HG03571 (cell line): Measurements from ENCODE around the gene RBM3.
"Not testable (repeated sequence)": the region's sequence is repeated elsewhere in the genome, so short reads cannot be mapped to it uniquely, and the experiment has no call there.

Experiments
- ATAC-seq: cut with Tn5 transposase; IDR thresholded peaks from one replicate; pipeline ENCODE4 v1.9.1; 2021; ENCODE audit not compliant: unreplicated experiment

RBM3 gene

DNA sequence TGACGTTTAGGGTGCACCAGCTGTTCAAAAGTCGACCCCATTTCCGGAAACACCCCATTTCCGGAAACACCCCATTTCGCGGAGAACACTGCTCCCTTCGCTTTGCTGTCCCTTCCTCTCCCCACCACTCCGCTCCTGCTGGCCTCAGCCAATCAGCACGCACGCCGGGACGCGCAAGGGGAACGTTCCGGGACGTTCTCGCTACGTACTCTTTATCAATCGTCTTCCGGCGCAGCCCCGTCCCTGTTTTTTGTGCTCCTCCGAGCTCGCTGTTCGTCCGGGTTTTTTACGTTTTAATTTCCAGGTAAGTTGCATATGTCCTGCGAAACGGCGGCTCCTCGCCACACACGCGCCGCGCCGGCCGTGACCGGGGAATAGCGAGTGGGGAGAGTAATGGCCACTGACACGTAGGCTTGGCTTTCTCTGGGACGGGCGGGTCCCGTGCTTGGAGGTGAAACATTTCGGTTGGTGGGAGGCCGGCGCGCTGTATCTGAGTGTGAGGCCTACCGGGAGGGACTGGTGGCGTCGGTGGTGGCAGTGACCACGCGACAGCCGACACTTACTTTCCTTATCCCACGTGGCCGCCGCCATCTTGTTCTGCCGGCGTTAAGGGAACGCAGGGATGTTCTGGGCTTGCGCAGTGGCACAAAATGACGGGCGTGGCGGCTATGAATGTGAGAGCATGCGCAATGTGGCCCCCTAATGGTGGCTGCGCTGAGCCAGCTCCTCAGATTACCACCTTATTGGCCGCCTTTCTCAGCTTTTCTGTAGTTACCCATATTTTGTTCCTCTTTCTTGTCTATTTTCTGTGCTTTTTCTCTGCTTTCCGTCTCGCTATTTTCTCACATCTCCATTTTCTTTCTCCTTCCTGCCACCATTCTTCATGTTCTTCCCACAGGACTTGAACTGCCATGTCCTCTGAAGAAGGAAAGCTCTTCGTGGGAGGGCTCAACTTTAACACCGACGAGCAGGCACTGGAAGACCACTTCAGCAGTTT, at the start of gene RBM3:
RBM3 (plus strand) TSS at position 215 of the 997 bp plus-strand sequence; CDS start at position 912, 697 bp downstream.
- peak; percentile 72 for ATAC-seq

DNA sequence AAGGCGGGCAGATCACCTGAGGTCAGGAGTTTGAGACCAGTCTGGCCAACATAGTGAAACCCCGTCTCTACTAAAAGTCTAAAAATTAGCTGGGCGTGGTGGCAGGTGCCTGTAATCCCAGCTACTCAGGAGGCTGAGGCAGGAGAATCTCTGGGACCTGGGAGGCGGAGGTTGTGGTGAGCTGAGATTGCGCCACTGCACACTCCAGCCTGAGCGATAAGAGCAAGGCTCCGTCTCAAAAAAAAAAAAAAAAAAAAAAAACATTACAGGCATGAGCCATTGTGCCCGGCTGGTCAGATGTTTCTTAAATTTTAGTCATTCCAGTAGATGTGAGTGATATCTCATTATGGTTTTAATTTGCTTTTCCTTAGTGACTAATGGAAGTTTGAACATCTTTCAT, 48.4 kb upstream of the RBM3 start:
- not testable (repeated sequence) for ATAC-seq

DNA sequence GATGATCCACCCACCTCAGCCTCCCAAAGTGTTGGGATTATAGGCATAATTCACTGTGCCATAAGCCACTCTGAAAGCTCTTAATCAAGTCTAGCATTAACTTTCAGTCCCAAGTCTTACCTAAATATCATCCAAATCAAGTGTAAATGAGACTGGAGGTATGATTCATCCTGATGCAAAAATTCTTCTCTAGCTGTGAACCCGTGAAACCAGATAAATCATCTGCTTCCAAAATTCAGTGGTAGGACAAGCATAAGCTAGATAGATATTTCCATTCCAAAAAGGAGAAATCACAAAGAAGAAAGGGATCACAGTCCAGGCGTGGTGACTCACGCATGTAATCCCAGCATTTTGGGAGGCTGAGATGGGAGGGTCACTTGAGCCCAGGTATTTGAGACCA, 43.5 kb upstream of the RBM3 start:
- no peak for ATAC-seq

DNA sequence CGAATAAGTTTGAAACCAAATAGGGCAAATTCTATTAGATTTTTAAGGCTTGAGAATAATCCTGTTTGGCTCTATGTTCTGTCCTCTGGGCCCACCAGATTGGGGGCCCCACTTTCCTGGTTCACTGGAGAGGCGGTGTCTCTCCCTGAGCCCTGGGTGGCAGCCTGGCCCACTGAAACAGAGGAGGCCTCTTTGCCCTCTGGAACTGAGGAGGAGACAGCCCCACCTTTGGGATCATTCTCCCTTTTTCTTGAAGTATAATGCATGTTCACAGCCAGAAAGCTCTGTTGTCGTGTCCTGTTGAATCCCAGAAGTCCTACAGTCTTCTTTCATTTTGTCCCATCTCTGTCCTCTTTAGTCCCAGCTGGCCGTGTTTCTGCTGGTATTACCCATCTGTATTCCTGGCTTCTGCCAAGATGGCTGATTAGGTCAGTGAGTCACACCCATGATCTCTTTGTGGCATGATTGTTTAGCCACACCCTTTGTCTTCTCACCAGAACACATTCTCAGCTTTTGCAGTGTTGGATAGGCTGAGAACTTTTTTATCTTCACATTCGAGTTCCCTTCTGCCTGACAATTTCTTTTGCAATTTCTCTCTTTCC, 42.8 kb upstream of the RBM3 start:
- ATAC-seq: no peak

DNA sequence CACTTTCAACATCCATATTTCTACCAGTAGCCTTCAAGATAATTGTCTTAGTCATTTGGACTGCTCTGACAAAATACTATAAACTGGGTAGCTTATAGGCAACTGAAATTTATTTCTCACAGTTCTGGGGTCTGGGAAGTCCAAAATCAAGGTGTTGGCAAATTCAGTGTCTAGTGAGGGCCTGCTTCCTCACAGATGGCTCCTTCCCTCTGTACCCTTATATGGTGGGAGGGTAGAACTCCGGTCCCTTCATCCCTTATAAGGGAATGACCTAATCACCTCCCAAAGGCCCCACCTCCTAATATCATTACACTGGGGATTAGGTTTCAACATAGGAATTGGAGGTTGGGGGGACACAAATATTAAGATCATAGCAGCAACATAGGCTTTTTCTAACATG, 42.1 kb upstream of the RBM3 start:
- ATAC-seq: no peak

DNA sequence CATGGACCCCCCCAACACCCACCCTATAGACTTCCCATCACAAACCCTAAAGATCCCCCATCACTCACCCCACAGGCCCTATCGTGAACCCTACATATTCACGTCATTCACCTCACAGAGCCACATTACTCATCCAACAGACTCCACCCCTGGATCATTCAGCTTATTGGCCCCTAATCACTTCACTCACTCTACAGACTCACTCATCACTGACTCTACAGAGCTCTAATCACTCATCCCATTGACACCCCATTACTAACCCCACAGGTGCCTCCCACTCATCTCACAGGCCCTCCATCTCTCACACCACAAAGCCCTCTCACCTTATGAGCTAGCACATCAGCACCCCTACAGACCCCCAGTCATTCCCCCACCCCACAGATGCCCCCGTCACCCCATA, 41.1 kb upstream of the RBM3 start:
- no peak for ATAC-seq

DNA sequence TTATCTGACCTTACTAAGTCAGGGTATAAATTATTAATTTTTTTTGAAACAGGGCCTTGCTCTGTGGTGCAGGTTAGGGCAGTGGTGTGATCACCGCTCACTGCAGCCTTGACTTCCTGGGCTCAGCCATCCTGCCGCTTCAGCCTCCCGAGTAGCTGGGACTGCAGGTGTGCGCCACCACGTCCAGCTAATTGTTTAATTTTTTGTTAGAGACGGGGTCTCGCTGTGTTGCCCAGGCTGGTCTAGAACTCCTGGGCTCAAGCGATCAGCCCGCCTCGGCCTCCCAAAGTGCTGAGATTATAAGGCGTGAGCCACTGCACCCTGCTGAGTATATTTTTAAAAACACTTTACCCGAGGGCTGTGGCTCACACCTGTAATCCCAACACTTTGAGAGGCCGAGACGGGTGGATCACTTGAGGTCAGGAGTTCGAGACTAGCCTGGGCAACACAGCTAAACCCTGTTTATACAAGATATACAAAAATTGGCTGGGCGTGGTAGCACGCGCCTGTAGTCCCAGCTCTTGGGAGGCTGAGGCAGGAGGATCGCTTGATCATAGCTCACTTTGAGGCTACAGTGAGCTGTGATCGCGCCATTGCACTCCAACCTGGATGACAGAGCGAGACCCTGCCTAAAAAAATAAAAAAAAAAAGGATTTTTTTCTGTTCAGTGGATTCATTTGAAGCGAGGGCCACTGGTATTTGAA, 35.5 kb upstream of the RBM3 start:
- no peak for ATAC-seq

DNA sequence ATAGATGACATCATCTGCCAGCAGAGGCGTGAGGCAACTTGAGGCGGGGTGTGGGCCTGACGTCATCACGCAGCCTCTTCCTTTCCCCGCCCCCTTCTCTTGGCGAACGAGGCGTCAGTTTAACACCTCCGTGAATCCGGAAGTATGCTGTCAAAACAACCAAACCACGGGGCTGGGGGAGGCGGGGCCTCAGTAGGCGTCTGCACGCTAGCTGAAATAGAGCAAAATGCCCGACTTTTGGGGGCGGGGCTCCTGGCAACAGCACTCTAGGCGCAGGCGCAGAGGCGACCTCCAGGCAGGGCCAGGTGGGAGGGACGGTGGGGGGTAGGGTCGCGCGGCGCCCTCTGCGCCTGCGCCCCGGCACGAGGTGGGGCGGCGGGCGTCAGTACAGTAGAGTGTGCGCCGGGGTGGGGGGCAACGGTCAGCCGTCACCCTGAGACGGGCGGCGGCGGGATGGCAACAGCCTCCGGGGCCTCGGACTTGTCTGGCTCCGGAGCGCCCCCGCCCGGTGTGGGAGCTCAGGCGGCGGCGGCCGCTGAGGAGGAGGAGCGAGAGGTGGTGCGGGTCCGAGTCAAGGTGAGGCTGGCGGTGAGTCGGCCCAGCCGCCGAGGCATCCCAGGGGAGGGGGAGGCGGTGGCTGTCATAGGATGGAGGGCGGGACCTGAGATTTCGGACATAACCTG, 34.8 kb upstream of the RBM3 start, which contains the start of gene TBC1D25:
TBC1D25 (plus strand) TSS at position 370 of the 683 bp plus-strand sequence; CDS start at position 454, 84 bp downstream.
- ATAC-seq: peak; percentile 81

DNA sequence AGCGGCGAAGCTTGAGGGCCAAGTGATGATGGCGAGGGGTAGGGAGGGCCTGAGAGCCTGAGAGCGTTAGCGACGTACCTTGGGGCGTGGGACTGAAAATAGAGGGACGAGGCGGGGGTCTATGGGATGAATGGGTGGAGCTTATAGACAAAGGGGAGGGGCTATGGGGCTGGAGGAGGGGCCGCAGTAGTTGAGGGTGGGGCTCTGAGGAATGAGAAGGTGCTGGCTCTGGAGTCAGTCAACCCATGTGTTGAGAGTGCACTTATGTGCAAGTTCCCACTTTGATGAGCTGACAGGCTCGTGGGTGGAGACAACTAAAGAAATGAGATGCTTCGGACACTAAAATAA, 34.3 kb upstream of the RBM3 start:
- ATAC-seq: peak; percentile 19

DNA sequence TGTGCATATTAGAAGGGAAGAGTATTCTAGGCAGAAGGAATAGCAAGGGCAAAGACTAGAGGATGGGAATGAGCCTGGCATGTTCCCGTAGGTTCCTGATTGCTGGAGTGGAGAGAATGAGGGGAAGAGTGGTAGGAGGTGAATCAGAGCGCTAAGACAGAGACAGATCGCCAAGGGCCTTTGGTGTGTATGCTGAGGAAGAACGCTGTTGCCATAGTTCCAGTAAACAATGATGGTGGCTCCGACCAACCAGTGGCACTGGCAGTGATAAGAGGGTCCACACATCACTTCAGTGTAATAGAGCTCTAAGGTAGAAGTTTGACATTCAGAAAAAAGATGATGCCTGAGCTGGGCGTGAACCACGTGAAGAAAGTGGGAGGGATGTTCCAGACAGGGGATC, 33.8 kb upstream of the RBM3 start:
- ATAC-seq: no peak

DNA sequence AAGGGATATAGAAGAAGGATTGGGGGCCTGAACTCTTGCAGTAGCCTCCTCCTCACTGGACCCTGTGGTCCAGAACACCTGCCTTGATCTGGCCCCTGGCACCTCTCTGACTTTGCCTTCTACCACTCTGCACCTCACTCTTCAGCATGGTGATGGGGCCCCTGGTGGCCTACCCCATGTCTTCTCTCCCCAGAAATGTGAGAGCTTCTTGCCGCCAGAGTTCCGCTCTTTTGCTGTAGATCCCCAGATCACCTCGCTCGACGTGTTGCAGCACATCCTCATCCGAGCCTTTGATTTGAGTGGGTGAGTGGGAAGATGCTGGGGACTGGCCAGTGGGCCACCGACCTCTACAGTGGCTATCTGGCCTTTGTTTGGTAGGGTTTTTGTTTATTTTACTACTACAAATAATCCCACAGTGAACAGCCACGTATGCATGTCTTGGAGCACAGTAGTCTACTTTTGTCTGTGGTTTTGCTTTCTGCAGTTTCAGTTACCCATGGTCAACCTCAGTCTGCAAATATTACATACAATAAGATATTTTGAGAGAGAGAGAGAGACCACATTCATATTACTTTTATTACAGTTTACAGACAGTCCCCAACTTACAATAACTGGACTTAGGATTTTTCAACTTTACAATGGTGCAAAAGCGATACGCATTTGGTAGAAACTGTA, 33.0 kb upstream of the RBM3 start:
- no peak for ATAC-seq

DNA sequence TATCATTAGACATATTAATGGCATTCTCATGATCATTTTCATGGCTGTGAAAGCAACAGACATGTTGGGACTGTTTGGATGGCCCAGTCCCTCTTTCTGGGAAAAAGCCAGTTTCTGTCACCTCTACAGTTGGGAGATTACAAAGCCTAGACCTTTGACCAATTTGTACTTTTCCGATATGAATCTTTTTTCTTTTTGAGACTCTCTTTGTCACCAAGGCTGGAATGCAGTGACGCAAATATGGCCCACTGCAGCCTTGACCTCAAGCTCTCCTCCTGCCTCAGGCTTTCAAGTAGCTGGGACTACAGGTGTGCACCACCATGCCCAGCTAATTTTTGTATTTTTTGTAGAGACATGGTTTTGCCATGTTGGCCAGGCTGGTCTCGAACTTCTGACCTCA, 25.4 kb upstream of the RBM3 start:
- no peak for ATAC-seq

DNA sequence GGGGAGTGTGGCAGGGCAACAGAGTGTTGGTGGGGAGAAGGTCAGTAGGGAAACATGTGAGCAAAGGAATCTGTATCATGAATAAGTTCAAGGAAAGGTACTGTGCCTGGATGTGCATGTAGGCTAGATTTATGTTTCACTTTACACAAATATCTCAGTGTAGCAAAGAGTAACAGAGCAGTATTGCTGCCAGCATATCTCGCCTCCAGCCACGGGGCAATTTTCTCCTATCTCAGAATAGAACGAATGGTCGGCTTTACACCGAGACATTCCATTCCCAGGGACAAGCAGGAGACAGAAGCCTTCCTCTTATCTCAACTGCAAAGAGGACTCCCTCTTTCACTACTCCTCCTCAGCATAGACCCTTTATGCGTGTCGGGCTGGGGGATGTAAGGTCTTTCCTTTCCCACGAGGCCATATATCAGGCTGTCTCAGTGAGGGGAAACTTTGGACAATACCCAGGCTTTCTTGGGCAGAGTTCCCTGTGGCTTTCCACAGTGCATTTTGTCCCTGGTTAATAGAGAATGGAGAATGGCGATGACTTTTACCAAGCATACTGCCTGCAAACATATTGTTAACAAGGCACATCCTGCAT, 18.5 kb upstream of the RBM3 start:
- not testable (repeated sequence) for ATAC-seq

DNA sequence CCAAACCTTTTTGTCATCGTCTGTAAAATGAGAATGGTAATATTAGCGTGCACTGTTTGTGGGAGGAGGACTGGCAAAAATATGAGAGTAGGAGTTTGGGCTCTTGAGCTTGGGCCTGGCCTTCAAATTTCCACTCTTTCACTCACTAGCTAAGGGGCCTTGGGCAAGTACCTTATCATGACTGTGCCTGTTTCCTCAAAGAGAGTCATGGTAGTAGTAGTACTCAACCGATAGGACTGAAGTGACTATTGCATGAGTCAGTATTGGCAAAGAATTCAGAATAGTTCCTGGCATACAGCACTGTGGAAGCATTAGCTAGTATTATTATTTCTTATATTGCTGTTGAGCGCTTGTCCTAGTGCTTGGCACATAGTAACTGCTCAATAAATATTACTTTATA, 16.0 kb upstream of the RBM3 start:
- no peak for ATAC-seq

DNA sequence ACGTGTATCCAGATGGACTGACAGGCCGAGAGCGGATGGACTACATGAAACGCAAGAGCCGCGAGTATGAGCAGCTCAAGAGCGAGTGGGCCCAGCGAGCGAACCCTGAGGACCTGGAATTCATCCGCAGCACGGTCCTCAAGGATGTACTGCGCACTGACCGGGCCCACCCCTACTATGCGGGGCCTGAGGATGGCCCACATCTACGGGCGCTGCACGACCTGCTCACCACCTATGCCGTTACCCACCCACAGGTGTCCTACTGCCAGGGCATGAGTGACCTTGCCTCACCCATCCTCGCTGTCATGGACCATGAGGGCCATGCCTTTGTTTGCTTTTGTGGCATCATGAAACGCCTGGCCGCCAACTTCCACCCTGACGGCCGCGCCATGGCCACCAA, 14.6 kb upstream of the RBM3 start:
- ATAC-seq: no peak

DNA sequence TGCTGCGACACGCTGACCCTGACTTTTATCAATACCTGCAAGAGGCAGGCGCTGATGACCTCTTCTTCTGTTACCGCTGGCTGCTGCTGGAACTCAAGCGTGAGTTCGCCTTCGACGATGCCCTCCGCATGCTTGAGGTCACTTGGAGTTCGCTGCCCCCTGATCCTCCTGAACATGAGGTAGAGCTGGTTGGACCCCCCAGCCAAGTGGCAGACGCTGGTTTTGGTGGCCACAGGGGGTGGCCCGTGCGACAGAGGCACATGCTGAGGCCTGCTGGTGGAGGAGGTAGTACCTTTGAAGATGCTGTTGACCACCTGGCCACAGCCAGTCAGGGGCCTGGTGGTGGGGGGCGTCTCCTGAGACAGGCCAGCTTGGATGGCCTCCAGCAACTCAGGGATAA, 14.2 kb upstream of the RBM3 start:
- no peak for ATAC-seq

DNA sequence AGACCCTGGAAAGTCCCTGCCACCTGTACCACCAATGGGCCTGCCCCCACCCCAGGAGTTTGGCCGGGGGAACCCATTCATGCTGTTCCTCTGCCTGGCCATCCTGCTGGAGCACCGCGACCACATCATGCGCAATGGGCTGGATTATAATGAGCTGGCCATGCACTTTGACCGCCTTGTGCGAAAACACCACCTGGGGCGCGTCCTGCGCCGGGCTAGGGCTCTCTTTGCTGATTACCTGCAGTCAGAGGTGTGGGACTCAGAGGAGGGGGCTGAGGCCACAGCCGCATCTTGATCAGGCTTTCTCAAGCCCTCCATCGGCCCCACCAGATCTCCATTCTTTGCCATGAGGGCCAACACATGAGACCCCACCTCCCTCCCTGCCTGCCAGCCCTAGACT, 13.6 kb upstream of the RBM3 start:
- no peak for ATAC-seq

DNA sequence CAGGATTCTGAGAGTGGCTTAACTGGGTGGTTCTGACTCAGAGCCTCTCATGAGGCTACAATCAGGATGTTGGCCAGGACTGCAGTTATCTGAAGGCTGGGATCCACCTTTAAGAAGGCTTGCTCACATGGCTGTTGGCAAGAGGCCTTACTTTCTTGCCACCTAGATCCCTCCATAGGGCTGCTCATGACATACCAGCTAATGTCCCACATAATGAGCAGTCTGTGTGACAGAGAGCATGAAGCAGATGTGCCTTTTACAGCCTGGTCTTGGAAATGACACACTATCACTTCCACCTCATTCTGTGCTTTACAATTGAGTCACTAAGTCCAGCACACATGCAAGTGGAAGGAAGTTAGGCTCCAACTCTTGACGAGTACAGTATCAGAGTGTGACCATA, 4.3 kb upstream of the RBM3 start:
- no peak for ATAC-seq

DNA sequence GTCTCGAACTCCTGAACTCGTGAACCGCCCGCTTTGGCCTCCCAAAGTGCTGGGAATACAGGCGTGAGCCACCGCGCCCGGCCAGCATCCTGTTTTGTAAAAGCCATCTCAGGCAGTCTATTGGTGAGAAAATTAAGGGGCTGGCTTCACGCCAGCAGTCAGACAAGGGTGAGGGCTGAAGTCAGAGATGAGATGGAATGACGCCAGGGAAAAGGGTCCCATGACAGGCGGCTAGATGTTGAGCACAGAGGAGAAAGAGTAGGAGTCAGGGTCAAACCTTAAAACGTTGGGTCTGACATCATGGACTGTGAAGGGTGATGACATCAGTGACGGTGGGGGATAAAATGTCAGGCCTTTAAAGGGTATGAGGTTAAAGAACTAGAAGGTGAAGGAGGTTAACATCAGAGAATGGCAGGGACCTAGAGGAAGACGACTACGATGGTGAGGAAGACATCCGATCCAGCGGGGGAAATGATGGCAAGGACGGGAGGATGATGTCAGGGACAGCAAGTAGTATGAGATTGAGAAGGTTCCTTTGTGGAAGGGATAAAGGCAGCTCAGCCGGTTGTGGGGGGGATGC, 504 bp upstream of the RBM3 start:
- no peak for ATAC-seq

DNA sequence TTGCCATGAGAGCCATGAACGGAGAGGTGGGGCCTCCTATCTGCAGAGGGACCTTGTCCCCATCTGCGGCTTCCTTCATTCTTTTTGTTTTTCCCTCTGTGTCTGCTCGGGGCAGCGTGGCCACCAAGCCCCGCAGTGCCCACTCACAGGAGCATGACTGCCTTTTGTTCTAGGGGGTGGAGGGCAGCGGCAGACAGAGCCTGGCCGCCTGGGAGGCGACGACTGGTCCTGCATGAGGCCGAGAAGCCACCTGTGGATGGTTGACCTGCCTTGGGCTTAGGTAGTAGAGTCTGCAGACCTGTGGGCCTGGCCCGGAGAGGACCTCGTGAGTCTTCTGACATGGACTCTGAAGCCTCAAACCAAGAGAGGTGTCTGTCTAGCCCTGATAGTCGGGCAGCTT, 1.4 kb downstream of the RBM3 start:
- ATAC-seq: no peak
